Stimulated activated naive B cell treated with anti-CD40 and anti-IgM and Interleukin-4, amounts not matched to agents 10 μg/mL and 1 μg/mL and 100 μg/mL, for 72 hours (primary cell): ENCODE data around the gene GPX4.

Source experiments
- ATAC-seq, 2 donors: fragments of 150-1000 bp; cut with Tn5 transposase; replicated peaks; 2 replicates each; pipeline ENCODE4 v1.10.0; 2021; ENCODE audit warnings: moderate library complexity in 1 of 2
- DNase-seq: peaks from one replicate; pipeline ENCODE4 v3.0.0; 2021
- H3K27ac Mint-ChIP-seq: one replicate; pipeline ENCODE4 v1.8.0; 2022; ENCODE audit warnings: mild to moderate bottlenecking, mixed read lengths
- H3K27me3 Mint-ChIP-seq, 2 donors: one replicate each; pipeline ENCODE4 v1.8.0; 2022; ENCODE audit warnings: mixed read lengths in 2 of 2
- H3K36me3 Mint-ChIP-seq, 2 donors: one replicate each; pipeline ENCODE4 v1.8.0; 2022; ENCODE audit warnings: mixed read lengths in 2 of 2, mild to moderate bottlenecking in 1 of 2
- H3K4me1 Mint-ChIP-seq, 2 donors: one replicate each; pipeline ENCODE4 v1.8.0; 2022; ENCODE audit warnings: mixed read lengths in 2 of 2, mild to moderate bottlenecking in 1 of 2
- H3K4me3 Mint-ChIP-seq, 2 donors: one replicate each; pipeline ENCODE4 v1.8.0; 2022; ENCODE audit warnings: mild to moderate bottlenecking in 2 of 2, mixed read lengths in 2 of 2, moderate library complexity in 1 of 2
- H3K9me3 Mint-ChIP-seq, 2 donors: one replicate each; pipeline ENCODE4 v1.8.0; 2022; ENCODE audit warnings: mixed read lengths in 2 of 2, mild to moderate bottlenecking in 1 of 2

Gene GPX4

DNA sequence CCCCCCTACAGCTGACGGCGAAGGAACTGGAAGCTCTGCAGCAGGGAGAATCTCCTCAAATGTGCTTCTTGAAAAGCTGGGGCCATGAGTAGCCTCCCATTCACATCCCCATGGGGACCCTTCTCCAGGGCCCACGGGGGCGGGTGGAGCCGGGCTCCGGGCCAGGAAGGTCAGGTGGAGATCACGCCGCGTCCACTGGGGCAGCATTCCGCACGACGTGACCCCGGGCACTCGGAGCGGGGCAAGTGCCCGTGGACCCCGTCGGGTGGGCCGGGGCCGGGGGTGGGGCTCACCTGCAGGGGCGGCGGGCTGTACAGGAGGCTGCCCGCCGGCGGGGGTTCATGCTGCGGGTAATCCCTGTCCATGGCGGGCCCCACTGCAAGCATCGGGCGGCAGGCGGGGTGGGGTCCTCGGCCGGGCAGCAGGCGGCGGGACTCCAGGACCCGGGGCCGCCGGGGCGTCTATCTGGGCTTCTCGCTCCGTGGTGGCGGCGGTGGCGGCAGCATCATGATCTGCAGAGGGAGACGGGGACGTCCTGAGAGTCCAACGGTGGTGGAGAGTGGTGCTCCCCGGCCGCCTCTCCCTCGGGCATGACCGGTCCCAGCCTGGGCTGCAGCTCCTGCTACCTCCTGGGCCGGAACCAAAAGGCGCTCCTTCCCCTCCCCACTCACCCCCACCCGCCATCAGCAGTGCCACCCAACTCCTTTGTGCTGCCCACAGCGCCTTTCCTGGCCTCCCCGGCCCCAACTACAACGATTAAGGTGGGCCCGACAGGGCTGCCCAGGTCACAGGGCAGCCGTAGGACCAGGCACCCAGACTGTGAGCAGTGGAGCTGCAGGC lies 50.3 kb downstream of the GPX4 start:
- no peaks in the 10 kb centered on the region for H3K9me3 Mint-ChIP-seq
- ATAC-seq (no peak), DNase-seq (no peak)
- H3K27me3 Mint-ChIP-seq: no peaks in the 10 kb centered on the region
- peaks cover 20 to 24% of the 10 kb centered on the region in 2 donors for H3K36me3 Mint-ChIP-seq
- H3K27ac Mint-ChIP-seq: no peak overlapping the region
- H3K4me3 Mint-ChIP-seq: no peak overlapping the region
- peaks cover 3 to 12% of the 10 kb centered on the region in 2 donors for H3K4me1 Mint-ChIP-seq

DNA sequence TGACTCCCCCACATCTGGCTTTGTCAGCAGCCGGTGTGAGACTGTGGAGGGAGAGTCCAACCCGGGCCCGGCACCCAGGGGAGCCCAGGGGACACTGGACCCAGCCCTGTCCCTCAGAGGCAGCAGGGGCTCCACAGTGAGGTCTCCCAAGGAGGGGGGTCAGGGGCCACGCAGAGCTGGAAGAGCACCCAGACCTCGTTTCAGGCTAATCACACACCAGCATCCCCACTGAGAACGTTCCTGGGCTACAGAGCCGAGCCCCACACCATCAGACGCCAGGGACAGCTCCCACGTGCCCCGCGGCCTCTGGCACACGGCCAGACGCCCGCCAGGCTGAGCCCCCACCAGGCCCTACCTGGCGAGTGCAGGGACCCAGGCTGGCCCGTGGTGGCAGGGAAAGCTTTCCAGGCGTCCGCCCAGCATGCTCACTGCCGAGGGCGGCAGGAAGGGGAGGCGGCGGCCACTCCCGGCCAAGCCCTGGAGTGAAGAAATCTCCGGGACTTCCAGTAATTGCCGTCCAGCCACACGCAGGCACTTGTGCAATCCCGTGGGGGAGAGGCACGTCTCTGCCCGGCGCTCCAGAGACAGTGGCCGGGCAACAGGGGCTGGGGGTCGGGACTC lies 51.0 kb downstream of the GPX4 start:
- no peak overlapping the region for H3K4me3 Mint-ChIP-seq
- H3K9me3 Mint-ChIP-seq: no peaks in the 10 kb centered on the region
- no peak for DNase-seq
- no peak for ATAC-seq
- H3K27ac Mint-ChIP-seq: no peak overlapping the region
- peaks cover 14 to 18% of the 10 kb centered on the region in 2 donors for H3K36me3 Mint-ChIP-seq
- no peaks in the 10 kb centered on the region for H3K27me3 Mint-ChIP-seq
- H3K4me1 Mint-ChIP-seq: peaks cover 4 to 8% of the 10 kb centered on the region in 2 donors

DNA sequence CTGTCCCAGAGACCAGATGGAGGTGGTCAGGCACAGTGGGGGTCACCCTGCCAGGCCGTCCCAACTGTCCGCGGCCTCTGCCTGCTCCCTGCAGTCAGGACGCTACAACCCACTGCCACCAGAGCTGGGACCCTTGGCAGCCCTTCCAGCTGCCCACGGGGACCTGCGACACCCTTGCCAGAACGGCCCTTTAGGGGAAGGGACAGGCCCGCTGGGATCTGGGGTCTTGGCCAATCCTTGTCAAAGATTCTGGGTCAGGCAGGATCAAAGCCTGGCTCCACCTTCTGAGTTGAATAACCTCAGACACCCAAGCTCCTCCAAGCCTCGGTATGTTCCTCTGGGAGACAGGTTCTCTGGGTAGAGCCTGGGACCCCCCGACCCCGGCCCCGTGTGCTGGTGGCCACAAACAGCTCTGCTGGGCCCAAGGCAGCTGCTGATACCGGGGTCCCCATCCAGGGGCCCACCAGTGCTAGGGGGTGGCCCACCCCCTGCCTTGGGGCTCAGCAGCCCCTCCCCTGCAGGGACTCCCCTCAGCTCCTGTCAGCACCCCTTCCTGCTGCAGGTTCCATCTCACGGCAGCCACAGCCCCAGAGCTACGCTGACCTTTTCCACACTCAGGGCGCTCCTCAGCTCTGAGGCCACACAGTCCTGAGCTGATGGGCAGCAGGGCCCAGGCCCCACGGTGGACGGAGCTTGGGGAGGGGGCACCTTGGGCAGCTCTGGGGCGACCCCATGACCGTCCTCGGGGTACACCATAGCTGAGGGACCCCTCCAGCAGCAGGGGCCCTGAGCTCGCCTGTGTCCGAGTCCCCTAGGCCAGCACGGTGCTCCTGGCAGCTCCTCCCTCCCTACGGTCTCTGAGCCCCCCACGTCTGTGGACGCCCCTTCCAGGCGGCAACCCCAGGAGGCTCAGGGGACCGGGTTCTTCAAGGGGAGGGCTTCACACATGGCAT lies 51.8 kb downstream of the GPX4 start:
- ATAC-seq: no peak
- no peak overlapping the region for H3K4me3 Mint-ChIP-seq
- peaks cover 12 to 17% of the 10 kb centered on the region in 2 donors for H3K36me3 Mint-ChIP-seq

More for the DNA sequence above, 51.8 kb downstream of the GPX4 start:
- no peaks in the 10 kb centered on the region for H3K27me3 Mint-ChIP-seq
- no peak for DNase-seq
- no peak overlapping the region for H3K27ac Mint-ChIP-seq
- H3K4me1 Mint-ChIP-seq: peaks cover 4 to 8% of the 10 kb centered on the region in 2 donors
- no peaks in the 10 kb centered on the region for H3K9me3 Mint-ChIP-seq
